HUES6 (cell line): ENCODE data around the gene LRRC74A.

ENCODE experiments used
- H3K27ac ChIP-seq: 2 replicates; pipeline ENCODE4 v1.7.0; 2013; ENCODE audit warnings: low read depth, mild to moderate bottlenecking, low read length, inconsistent platforms
- H3K27me3 ChIP-seq: 2 replicates; pipeline ENCODE4 v1.6.1; 2013; ENCODE audit warnings: low read length; ENCODE audit not compliant: control insufficient read depth, insufficient read depth
- H3K36me3 ChIP-seq: 2 replicates; pipeline ENCODE4 v1.6.1; 2013; ENCODE audit warnings: low read length; ENCODE audit not compliant: control insufficient read depth, insufficient read depth
- H3K4me1 ChIP-seq: 2 replicates; pipeline ENCODE4 v1.6.1; 2013; ENCODE audit warnings: low read length; ENCODE audit not compliant: control insufficient read depth, insufficient read depth
- H3K4me3 ChIP-seq: 2 replicates; pipeline ENCODE4 v1.5.1; 2013; ENCODE audit warnings: low read depth, low read length
- H3K9ac ChIP-seq: one replicate; pipeline ENCODE4 v1.6.1; 2013; ENCODE audit warnings: mild to moderate bottlenecking, low read length
- H3K9me3 ChIP-seq: 2 replicates; pipeline ENCODE4 v1.6.1; 2013; ENCODE audit warnings: low read depth, low read length; ENCODE audit not compliant: control insufficient read depth, insufficient read depth

LRRC74A gene

DNA sequence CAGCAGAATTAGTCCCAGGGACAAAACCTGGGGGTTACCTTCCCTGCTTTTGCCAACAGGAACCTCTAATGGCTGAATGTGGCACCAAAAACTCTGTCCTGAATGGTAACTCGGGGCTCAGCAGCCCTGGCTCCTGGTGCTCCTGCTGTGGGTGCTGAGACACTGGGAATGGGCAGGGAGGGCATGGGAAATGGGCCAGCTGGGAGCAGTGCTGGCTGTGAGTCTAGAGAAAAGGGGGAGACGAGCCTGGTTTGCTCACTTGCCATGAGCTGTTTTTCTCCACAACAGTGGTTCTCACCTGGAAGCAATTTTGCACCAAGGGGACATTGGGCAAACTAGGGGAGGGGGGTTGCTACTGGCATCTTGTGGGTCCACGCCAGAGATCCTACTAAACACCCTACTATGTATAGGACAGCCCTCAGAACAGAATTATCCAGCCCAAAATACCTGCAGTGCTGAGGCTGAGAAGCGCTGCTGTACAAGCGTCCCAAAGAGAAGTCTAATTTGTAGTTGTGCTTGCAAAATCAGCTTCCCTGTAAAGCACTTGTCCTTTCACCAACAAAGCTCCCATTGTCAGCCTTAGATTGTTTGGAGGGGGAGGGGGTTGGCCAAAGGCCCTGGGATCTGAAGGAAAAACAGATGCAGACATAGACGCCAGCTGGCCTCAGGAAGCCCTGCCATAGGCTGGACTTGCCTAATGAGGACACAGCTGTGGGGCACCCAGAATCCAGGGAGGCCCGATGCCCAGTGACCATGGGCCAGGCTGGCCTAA lies 3.6 kb downstream of the LRRC74A start:
- Histone ChIP-seq H3K9ac (no peak overlapping the region), H3K4me1 (peaks cover 24% of the 10 kb centered on the region)

GRCh38 chr14:76830556-76830955 lies 4.3 kb downstream of the LRRC74A start:
- no peaks in the 10 kb centered on the region for H3K9me3 ChIP-seq
- H3K4me3 ChIP-seq = no peak overlapping the region
- H3K9ac ChIP-seq = no peak overlapping the region
- no peaks in the 10 kb centered on the region for H3K27me3 ChIP-seq
- H3K27ac ChIP-seq = no peak overlapping the region
- H3K4me1 ChIP-seq = peaks cover 24% of the 10 kb centered on the region
- H3K36me3 ChIP-seq = no peaks in the 10 kb centered on the region

More for the DNA sequence above, 3.6 kb downstream of the LRRC74A start:
- Histone ChIP-seq H3K4me3 (no peak overlapping the region), H3K36me3 (no peaks in the 10 kb centered on the region), H3K27ac (no peak overlapping the region), H3K9me3 (no peaks in the 10 kb centered on the region), H3K27me3 (no peaks in the 10 kb centered on the region)

GRCh38 chr14:76832503-76832988 lies 6.3 kb downstream of the LRRC74A start:
- Histone ChIP-seq H3K4me1 (peaks cover 24% of the 10 kb centered on the region), H3K36me3 (no peaks in the 10 kb centered on the region), H3K27ac (no peak overlapping the region), H3K9ac (no peak overlapping the region), H3K27me3 (no peaks in the 10 kb centered on the region), H3K4me3 (no peak overlapping the region), H3K9me3 (no peaks in the 10 kb centered on the region)

- Histone ChIP-seq H3K27me3 (no peaks in the 10 kb centered on the region), H3K9me3 (no peaks in the 10 kb centered on the region), H3K4me1 (peaks cover 23% of the 10 kb centered on the region), H3K4me3 (no peak overlapping the region), H3K36me3 (no peaks in the 10 kb centered on the region), H3K9ac (no peak overlapping the region), H3K27ac (no peak overlapping the region)
Measured at GRCh38 chr14:76833011-76833410, 6.8 kb downstream of the LRRC74A start.

- Histone ChIP-seq H3K27me3 (peaks cover 3% of the 10 kb centered on the region; the same call in 1 of the 2 replicates), H3K9ac (no peak overlapping the region), H3K36me3 (no peaks in the 10 kb centered on the region), H3K27ac (no peak overlapping the region), H3K9me3 (no peaks in the 10 kb centered on the region), H3K4me1 (peaks cover 11% of the 10 kb centered on the region), H3K4me3 (no peak overlapping the region)
Measured at GRCh38 chr14:76834241-76834661, 8.0 kb downstream of the LRRC74A start.

DNA sequence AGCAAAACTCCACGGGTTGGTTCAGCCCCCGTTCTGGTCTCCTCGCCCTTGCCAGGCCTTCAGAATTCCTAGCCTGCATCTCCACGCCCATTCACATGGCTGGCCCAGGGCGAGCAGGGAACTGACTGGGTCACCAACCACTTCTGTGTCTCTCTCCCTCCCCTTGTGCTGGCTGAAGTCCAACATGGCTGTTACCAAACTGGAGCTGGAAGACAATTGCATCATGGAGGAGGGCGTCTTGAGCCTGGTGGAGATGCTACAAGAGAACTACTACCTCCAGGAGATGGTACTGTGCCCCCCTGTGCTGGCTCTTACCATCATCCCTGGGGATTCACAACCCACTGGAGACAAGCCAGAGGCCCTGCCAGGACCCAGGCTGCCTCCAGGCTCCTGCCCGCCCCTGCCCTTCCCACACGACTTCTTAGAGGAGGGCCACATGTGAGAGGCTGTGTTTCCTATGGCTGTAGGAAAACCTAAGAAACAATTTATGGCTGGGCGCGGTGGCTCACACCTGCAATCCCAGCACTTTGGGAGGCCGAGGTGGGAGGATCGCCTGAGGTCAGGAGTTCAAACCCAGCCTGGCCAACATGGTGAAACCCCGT lies 9.9 kb downstream of the LRRC74A start:
- Histone ChIP-seq H3K9me3 (no peaks in the 10 kb centered on the region), H3K27me3 (peaks cover 3% of the 10 kb centered on the region; the same call in 1 of the 2 replicates), H3K36me3 (no peaks in the 10 kb centered on the region), H3K4me1 (no peaks in the 10 kb centered on the region), H3K4me3 (no peak overlapping the region), H3K9ac (no peak overlapping the region), H3K27ac (no peak overlapping the region)

DNA sequence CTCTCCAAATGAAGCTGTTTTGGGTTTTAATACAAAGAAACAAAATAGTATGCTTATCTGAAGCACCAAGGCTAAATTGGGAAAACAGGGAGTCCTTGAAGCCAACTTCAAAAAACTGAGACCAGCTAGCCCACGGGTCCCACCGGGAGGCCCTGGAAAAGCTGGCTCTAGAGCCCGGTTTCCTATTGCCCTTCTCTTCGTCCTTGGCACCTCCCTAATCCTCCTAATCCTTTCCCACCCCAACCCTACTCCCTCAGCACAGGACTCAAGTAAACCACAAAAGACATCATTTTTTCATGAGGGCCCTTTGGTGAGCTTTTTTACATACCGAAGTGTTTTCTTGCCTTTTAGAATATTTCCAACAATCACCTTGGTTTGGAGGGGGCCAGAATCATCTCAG lies 11.3 kb downstream of the LRRC74A start:
- no peaks in the 10 kb centered on the region for H3K36me3 ChIP-seq
- no peak overlapping the region for H3K4me3 ChIP-seq
- no peaks in the 10 kb centered on the region for H3K4me1 ChIP-seq
- H3K27me3 ChIP-seq = peaks cover 3% of the 10 kb centered on the region; the same call in 1 of the 2 replicates
- no peaks in the 10 kb centered on the region for H3K9me3 ChIP-seq
- H3K27ac ChIP-seq = no peak overlapping the region
- H3K9ac ChIP-seq = no peak overlapping the region

DNA sequence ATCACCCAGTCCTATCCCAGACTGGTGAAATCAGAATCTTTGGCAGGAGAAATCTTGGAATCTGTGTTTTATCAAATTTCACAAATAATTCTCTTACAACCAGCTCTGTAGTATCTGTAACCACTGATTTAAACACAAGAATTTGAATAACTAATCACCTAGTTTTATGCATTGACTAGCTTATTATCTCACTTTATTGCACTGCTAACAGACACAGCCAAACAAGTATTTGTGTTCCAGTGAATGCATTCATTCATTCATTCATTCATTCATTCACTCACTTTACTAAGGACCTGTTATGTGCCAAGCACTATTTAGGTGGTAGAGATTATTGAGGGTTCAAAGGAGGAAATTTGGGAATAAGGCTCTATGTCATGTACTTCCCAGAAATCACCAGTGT lies 16.2 kb downstream of the LRRC74A start:
- H3K9me3 ChIP-seq = no peaks in the 10 kb centered on the region
- H3K36me3 ChIP-seq = no peaks in the 10 kb centered on the region
- H3K27ac ChIP-seq = no peak overlapping the region
- H3K4me1 ChIP-seq = no peaks in the 10 kb centered on the region
- no peak overlapping the region for H3K4me3 ChIP-seq
- peaks cover 7% of the 10 kb centered on the region for H3K27me3 ChIP-seq
- H3K9ac ChIP-seq = no peak overlapping the region

DNA sequence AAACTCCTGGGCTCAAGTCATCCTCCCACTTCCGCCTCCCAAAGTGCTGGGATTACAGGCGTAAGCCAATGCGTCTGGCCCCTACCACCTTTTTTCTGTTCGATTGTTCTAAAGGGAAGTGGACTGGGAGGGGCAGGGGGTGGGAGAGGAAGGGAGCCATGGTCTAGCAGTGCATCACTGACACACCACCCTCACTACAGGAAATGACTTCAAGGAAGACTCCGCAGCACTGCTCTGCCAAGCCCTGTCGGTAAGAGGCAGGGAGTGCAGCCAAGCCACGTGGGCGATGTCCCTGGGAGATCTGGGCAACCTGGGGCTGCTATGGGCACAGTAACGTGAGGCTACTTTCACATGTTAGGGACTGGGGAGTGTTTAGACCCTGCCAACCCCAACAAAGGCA lies 18.0 kb downstream of the LRRC74A start:
- Histone ChIP-seq H3K4me3 (no peak overlapping the region), H3K9ac (no peak overlapping the region), H3K36me3 (no peaks in the 10 kb centered on the region), H3K27me3 (peaks cover 4% of the 10 kb centered on the region), H3K27ac (no peak overlapping the region), H3K4me1 (no peaks in the 10 kb centered on the region), H3K9me3 (no peaks in the 10 kb centered on the region)

DNA sequence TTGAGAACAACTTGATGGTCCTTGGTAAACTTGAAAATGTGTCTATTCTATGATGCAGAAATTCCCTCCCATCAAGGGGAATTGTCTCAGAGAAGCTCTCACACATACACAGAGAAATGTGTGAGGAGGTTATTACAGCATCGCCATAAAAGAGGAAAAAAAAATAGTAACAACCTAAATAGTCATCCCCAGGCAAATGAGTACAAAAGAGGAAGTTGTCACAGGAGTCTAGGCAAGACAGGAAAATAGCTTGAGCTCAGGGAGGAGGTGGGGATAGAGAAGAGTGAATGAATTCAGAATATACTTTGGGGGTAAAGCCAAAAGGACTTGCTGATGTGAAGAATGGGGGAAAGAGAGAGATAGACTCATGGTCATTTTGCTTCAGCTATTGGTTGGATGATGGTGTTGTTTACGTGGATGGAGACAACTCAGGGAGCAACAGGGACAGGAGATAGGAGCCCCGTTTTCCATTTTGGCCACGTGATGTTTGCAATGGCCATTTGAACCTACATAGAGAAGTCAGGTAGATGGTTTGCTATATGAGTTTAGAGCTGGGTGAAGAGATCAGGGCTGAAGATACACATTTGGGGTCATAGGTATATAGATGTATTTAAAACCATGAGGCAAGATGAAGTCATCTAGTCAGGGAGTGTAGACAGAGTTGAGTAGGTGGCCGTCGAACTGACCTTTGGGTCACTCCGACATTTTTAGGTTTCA lies 20.3 kb downstream of the LRRC74A start:
- H3K9me3 ChIP-seq = no peaks in the 10 kb centered on the region
- peaks cover 4% of the 10 kb centered on the region for H3K27me3 ChIP-seq
- H3K4me3 ChIP-seq = no peak overlapping the region
- H3K4me1 ChIP-seq = no peaks in the 10 kb centered on the region
- no peak overlapping the region for H3K9ac ChIP-seq
- no peaks in the 10 kb centered on the region for H3K36me3 ChIP-seq
- H3K27ac ChIP-seq = no peak overlapping the region

DNA sequence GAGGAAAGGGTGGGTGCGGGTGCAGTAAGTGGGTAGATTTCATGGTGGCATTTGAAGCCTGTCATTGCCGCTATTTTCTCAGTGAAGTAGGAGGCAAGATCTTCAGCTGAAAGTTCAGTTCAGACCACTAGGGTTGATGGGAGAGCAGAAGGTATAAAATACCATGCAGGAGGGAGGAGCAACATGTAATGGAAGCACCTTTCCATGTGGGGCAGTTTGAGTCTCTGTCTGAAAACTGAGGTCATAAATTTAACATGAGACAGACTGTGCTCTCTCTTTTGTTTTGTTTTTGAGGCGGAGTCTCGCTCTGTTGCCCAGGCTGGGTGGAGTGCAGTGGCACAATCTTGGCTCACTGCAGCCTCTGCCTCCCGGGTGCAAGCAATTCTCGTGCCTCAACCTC lies 22.7 kb downstream of the LRRC74A start:
- Histone ChIP-seq H3K36me3 (no peaks in the 10 kb centered on the region), H3K27me3 (peaks cover 4% of the 10 kb centered on the region), H3K27ac (no peak overlapping the region), H3K4me1 (no peaks in the 10 kb centered on the region), H3K9me3 (no peaks in the 10 kb centered on the region), H3K4me3 (no peak overlapping the region), H3K9ac (no peak overlapping the region)
